ENCODE results near the gene ERC1. TPM values are rescaled to one million over a fixed set of nuclear protein-coding genes. Genes with fewer than 3 reads are reported as not detected.
A peak's percentile ranks its signal among the peaks of the same experiment; 100 is the strongest.

Gene ERC1
- total RNA-seq, 1 experiment from 2014 or later: 7.7 TPM

DNA sequence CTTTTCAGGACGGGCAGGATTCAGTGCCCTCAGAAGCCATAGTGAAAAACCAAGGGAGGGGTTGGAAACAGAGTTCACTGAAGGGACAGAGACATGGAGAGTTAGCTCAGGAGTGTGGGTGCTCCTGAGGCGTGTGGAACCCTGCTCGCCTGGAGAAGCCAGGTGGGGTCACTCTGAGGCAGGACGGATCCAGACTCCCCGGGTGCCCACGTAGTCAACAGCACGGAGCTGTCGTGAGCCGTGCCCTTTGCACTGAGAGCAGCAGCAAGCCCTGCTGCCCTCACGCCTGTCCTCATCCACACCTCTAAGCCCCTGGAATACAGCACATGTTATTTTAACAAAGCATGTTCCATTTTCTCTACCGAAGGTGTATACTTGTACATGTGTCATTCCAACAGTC is 488.6 kb downstream of the ERC1 start:
- DNase-seq (ENCODE audit: low spot score): no peak

DNA sequence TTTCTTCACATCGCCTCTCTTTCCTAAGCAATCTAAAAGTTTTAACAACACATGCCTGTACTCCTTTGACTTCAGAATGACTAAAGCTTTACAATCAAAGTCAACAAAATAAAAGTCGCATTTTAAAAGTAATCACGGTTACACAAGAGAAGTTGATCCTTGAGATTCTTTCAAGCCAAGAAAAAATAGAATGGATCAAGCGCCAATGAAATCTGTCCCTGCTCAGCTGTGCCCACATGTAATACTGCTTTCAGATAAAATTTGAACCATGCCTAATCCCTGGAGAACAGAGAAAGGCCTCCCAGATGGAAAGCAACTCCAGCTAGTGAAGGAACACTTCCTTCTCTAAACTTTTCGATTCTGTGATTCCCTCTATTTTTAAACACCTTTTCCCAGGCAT is 490.3 kb downstream of the ERC1 start:
- no peak for DNase-seq (ENCODE audit: low spot score)

DNA sequence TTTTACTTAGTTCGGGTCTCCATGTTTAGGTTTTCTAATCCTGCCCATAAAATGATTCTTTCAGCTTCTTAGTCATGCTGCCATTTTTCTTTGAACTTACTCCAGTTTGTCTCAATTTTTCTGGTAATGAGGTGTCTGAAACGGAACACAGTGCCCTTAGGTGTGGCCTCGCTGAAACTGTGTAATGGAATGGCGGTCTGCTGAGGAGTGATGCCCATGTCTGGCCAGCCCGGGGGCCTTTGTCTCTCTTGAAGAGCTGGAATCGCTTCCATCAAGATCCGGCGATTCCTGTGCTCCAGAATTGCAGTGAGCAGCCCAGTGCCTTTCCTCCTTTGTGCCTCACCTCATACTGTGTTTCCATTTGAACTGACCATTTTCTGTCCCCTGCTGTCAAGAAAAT is 490.9 kb downstream of the ERC1 start:
- DNase-seq (ENCODE audit: low spot score): no peak

GRCh38 chr12:1488908-1489381 is 497.9 kb downstream of the ERC1 start:
- DNase-seq (ENCODE audit: low spot score): no peak

GRCh38 chr12:1491983-1492697 is 501.1 kb downstream of the ERC1 start:
- DNase-seq (ENCODE audit: low spot score): no peak

DNA sequence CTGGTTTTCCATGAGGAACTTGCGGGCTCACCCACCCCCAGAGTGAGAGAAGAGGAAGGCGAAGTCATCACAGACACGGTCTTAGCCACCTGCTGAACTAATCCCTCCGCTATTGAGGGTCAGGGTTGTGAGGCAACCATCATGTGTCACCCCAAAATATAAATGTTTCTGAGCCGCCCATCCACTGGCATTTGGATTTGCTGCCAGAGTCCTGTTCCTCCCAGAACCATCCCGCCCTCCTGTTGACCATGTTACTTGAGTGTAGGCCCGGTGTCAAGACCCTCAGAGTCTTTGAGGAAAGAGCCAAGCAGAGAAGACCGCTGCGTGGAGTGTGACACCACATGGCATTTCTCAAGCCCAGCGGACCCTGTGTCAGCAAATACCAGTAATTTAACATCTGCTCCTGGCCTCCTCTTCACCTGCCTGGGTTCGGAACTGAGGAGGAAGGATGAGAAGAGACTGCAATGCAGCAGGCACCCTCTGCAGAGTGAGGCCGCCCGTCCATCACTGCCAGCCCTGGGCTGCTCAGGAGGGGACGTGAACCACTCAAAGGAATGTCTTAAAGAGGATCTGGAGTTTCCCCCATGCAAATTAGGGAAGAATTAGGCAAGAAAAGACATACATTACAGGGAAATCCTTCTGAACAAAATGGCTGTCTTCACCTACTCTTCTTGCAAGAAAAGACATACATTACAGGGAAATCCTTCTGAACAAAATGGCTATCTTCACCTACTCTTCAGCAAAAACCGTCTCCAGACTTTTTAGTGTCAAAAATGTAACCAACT is 502.9 kb downstream of the ERC1 start:
- no peak for DNase-seq (ENCODE audit: low spot score)

DNA sequence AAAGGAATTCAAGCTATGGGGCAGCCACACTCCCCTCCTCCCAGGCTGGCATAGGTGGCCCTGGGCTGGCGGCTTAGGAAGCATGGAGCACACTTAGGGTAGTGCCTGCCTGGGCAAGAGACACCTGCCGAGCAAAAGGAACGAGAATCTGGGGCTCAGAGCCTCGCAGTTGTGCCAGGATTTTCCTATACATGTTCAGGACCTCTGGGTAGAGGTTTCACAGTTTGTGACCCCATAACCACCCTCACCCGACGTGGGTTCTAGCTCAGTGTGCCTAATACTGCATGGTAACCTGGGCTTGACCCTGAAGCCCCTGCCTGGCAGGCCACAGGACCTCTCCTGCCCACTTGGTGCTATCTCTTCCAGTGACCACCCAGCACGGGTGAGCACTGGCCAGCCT is 503.8 kb downstream of the ERC1 start:
- no peak for DNase-seq (ENCODE audit: low spot score)

DNA sequence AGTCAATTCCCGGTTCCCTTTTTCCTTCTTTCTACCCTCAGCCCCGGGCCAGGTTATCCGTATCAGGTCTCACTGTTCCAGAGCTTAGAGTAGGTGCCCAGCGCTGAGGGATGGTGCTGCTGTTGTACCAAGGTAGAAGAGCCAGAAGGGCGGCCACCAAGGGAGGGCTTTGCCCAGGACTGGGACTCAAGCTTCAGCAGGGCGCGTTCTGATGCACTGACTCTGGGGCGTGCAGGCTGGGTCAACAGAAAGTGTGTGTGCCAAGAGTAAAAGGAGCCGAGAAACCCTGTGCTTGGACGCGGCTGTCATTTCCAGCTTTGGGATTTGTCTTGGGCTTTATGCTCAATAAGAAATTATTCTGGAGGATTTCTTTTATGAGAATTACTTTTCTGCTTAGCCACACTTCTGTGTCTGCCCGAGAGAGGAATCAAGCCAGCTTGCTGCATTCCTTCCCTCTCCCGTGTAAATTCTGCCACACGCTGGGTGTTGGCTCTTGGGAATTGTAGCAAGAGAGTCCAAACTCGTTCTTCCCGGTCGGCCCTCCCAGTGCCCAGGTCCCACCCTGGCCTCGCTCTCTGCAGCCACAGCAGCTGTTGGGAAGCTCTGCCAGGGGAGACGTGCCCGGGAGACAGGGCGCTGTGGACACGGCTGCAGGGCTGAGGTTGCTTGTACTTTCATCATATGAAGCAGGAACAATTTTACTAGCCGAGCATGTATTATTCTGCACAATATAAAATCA is 505.3 kb downstream of the ERC1 start:
- DNase-seq (ENCODE audit: low spot score): no peak

GRCh38 chr12:1497161-1497560 is 506.1 kb downstream of the ERC1 start:
- no peak for DNase-seq (ENCODE audit: low spot score)

GRCh38 chr12:1498199-1498740 is 507.2 kb downstream of the ERC1 start:
- DNase-seq (ENCODE audit: low spot score): no peak

- DNase-seq (ENCODE audit: low spot score): no peak
Measured at GRCh38 chr12:1499351-1499750, 508.3 kb downstream of the ERC1 start.

- DNase-seq (ENCODE audit: low spot score): peak; percentile 51
Measured at GRCh38 chr12:1500095-1500801, 509.2 kb downstream of the ERC1 start.

- no peak for DNase-seq (ENCODE audit: low spot score)
Measured at GRCh38 chr12:1501001-1501400, 510.0 kb downstream of the ERC1 start.

- DNase-seq (ENCODE audit: low spot score): no peak
Measured at GRCh38 chr12:1501695-1502378, 510.8 kb downstream of the ERC1 start.

DNA sequence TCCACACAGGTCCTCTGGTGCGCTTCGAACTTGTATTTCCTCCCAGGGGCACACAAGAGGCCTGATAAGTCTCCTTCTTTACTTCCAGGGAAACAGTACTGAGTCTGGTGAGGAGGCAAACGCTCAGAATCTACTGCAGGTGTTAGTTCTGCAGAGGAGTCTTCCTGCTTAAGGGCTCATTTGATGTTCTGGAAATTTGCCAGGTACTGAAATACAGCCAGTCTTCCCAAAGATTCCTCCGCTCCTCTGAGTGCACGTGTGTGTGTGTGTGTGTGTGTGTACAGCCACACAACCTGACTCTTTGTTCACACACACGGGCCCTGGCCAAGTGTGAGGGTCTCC is 511.3 kb downstream of the ERC1 start:
- no peak for DNase-seq (ENCODE audit: low spot score)

DNA sequence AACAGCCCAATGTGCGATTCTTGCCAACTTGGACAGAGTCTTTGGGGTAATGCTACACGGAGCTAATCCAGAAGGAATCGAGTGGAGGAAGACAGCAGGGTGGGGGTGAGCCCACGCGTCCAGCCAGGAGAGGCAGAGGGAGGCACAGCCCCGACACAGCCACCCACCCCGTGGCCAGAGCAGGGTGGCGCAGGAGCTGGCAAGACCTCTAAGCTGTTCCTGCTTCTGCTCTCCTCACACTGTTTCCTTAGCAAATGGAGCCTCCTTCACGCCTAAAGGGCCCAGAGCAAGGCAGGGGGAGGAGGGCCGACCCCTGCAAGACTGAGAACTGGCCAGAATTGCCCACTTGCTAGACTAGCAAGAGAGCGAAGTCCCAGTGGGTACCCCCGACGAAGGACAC is 511.8 kb downstream of the ERC1 start:
- DNase-seq (ENCODE audit: low spot score): no peak

- DNase-seq (ENCODE audit: low spot score): no peak
Measured at GRCh38 chr12:1503281-1503711, 512.3 kb downstream of the ERC1 start.

- DNase-seq (ENCODE audit: low spot score): no peak
Measured at GRCh38 chr12:1504304-1504894, 513.4 kb downstream of the ERC1 start.

DNA sequence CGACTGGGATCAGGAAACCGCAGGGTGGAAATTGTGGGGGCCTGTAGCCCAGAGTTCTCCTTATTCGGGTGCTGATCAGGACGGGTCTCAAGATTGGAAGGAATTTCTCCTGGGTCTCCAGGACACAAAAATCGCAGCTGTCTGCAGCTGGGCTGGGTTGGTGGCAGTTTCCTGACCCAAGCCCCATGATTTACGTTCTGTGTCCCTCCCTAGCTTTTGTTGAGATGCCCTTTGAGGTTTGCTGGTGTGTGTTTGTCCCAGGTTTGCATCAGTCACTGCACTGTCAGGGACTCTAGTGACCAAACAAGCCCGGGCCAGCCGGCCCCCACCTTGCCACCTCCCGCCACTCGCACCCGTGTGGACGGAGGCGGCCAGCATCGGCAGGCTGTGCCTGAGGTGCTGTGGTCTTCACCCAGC is 513.9 kb downstream of the ERC1 start:
- no peak for DNase-seq (ENCODE audit: low spot score)

- DNase-seq (ENCODE audit: low spot score): no peak
Measured at GRCh38 chr12:1505576-1505975, 514.6 kb downstream of the ERC1 start.

DNA sequence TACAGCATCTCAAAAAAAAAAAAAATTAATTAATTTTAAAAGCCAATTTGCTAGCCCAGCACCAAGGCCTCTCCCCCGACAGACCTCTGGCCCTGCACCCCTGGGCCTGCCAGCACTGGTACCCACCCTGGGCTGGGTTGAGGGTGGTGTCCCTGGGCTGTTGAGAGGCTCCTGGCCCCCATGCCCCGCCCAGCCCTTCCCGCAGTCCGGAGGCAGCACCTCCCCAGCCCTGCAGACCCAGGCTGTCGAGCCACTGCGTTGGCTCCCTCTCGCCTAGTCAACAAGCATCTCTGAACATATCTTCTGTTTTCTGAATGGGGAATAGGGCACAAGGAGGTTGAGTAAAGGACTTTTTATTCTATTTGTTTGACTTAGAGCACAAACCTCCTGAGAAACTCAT is 516.3 kb downstream of the ERC1 start:
- DNase-seq (ENCODE audit: low spot score): no peak

Data from A172 (cell line).